Umbilical cord (tissue), 2 donors: Measurements from ENCODE around the gene HLA-DMA. TPM values are rescaled to one million over a fixed set of nuclear protein-coding genes. Genes with fewer than 3 reads are reported as not detected.
"Not testable (repeated sequence)": the region's sequence is repeated elsewhere in the genome, so short reads cannot be mapped to it uniquely, and the experiment has no call there.

ENCODE experiments used
- DNase-seq: peaks from one replicate; pipeline ENCODE4 v3.0.0-alpha.2; 2015; ENCODE audit warnings: low spot score
- total RNA-seq: library from RNA; depleted of rRNA; stranded (reverse); fragments of >200 nt; gene quantifications from one replicate; pipeline ENCODE4 v1.2.3, GENCODE V29; 2014; ENCODE audit warnings: low replicate concordance; ENCODE audit not compliant: insufficient read depth

Gene HLA-DMA
- total RNA-seq, 1 donor from 2014 or later: 5.8 TPM

GRCh38 chr6:32954986-32955802 lies 2.3 kb upstream of the HLA-DMA start:
- DNase-seq: no peak

GRCh38 chr6:32954267-32954666 lies 1.4 kb upstream of the HLA-DMA start:
- no peak for DNase-seq

- DNase-seq: no peak
Observed at GRCh38 chr6:32953775-32954174, 878 bp upstream of the HLA-DMA start.

GRCh38 chr6:32950449-32950848 lies 2.4 kb downstream of the HLA-DMA start:
- DNase-seq: no peak

GRCh38 chr6:32950010-32950409 lies 2.9 kb downstream of the HLA-DMA start:
- DNase-seq: no peak

GRCh38 chr6:32949113-32949512 lies 3.8 kb downstream of the HLA-DMA start:
- no peak for DNase-seq

- DNase-seq: peak; percentile 33
Observed at GRCh38 chr6:32947552-32948465, 5.1 kb downstream of the HLA-DMA start.

GRCh38 chr6:32946893-32947292 lies 6.0 kb downstream of the HLA-DMA start:
- no peak for DNase-seq

- no peak for DNase-seq
Observed at GRCh38 chr6:32945953-32946352, 6.9 kb downstream of the HLA-DMA start.

- no peak for DNase-seq
Observed at GRCh38 chr6:32945108-32945760, 7.7 kb downstream of the HLA-DMA start.

- DNase-seq: peak; percentile 40
Observed at GRCh38 chr6:32943864-32944649, 8.8 kb downstream of the HLA-DMA start.

- DNase-seq: not testable (repeated sequence)
Observed at GRCh38 chr6:32942555-32943123, 10.3 kb downstream of the HLA-DMA start.

- DNase-seq: no peak
Observed at GRCh38 chr6:32941214-32941768, 11.6 kb downstream of the HLA-DMA start.

- DNase-seq: peak; percentile 85
Observed at GRCh38 chr6:32940656-32941213, 12.2 kb downstream of the HLA-DMA start, which contains the start of gene HLA-DMB. TSS of gene HLA-DMB (minus strand) at chr6:32941028. CDS start at chr6:32940807, 221 bp downstream.

- no peak for DNase-seq
Observed at GRCh38 chr6:32938494-32938893, 14.4 kb downstream of the HLA-DMA start.

GRCh38 chr6:32937230-32937633 lies 15.7 kb downstream of the HLA-DMA start:
- DNase-seq: peak; percentile 17

- no peak for DNase-seq
Observed at GRCh38 chr6:32936239-32937152, 16.4 kb downstream of the HLA-DMA start.

GRCh38 chr6:32935551-32936238 lies 17.2 kb downstream of the HLA-DMA start:
- DNase-seq: no peak
